Measurements from ENCODE around the gene SCIN.
"Not testable (repeated sequence)": the region's sequence is repeated elsewhere in the genome, so short reads cannot be mapped to it uniquely, and the experiment has no call there.

Gene SCIN

GRCh38 chr7:12688485-12689170, 118.1 kb downstream of the SCIN start:
- DNase-seq (ENCODE audit: low read depth) = not testable (repeated sequence)

GRCh38 chr7:12689451-12689850, 118.9 kb downstream of the SCIN start:
- no peak for DNase-seq (ENCODE audit: low read depth)

GRCh38 chr7:12690041-12690878, 119.7 kb downstream of the SCIN start:
- DNase-seq (ENCODE audit: low read depth) = no peak

- not testable (repeated sequence) for DNase-seq (ENCODE audit: low read depth)
Measured at GRCh38 chr7:12691388-12691787, 120.9 kb downstream of the SCIN start.

- DNase-seq (ENCODE audit: low read depth) = no peak
Measured at GRCh38 chr7:12692035-12692434, 121.5 kb downstream of the SCIN start.

GRCh38 chr7:12692479-12693259, 122.1 kb downstream of the SCIN start:
- DNase-seq (ENCODE audit: low read depth) = no peak

- DNase-seq (ENCODE audit: low read depth) = no peak
Measured at GRCh38 chr7:12694817-12695216, 124.3 kb downstream of the SCIN start.

DNA sequence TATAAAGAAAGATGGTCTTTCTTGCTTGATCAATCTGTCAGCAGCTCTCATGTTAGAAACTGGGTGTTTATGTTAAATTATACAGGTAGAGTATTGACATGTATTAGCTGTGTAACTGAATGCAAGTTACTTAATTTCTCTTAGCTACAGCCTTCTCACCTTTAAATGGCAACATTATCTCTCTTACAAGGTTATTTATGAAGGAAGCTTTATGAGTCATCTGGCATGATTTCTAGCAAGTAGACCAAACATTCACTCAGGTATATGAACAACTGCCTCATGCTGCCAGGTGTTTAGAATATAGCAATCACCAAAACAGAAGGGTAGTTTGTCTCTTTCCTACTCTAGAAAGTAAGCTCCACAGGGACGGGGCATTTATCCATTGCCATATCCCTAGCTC, 125.4 kb downstream of the SCIN start:
- DNase-seq (ENCODE audit: low read depth) = no peak

GRCh38 chr7:12699299-12699698, 128.8 kb downstream of the SCIN start:
- no peak for DNase-seq (ENCODE audit: low read depth)

GRCh38 chr7:12701433-12701832, 130.9 kb downstream of the SCIN start:
- peak; percentile 47 for DNase-seq (ENCODE audit: low read depth)

DNA sequence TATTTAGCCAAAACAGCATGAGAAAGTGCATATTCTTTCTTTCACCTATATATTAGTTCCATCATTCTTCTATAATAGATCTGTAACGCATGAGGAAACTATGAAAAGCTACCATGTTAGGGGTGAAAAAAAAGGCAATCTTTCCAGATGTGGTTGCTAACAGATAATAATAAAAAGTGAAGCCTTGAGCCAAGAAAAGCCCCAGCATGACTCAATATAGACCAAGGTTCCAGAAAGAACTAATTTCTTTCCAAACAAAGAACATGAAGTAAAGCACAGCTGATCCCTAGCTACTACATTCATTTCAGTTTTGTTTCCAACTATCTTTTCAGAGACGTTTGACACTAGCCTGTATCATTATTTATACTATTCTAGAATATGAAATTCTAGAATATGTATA, 133.4 kb downstream of the SCIN start:
- DNase-seq (ENCODE audit: low read depth) = peak; percentile 62

- peak; percentile 72 for DNase-seq (ENCODE audit: low read depth)
Measured at GRCh38 chr7:12705878-12706277, 135.4 kb downstream of the SCIN start.

GRCh38 chr7:12706900-12707536, 136.5 kb downstream of the SCIN start:
- peak; percentile 59 for DNase-seq (ENCODE audit: low read depth)

DNA sequence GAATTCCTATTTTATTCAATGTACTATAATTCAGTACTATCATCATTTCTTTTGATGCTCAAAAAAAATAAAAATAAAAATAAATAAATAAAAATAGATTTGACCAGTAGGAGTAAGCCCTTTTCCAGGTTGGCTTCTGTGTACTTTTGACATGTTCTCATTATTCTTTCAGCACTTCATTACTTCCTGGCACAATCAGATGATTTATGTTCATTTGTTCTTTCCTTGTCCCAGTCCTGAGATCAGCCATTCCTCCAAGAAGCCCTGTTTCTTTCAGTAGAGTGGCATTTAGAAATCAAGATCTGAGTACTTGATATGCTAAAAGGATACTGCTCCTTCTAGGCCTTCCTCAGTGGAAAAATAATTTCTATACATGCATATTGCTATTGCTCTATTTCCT, 137.8 kb downstream of the SCIN start:
- no peak for DNase-seq (ENCODE audit: low read depth)

Measured in amniotic epithelial cell (primary cell).